ENCODE results near the gene TMEM258.

TMEM258 gene

DNA sequence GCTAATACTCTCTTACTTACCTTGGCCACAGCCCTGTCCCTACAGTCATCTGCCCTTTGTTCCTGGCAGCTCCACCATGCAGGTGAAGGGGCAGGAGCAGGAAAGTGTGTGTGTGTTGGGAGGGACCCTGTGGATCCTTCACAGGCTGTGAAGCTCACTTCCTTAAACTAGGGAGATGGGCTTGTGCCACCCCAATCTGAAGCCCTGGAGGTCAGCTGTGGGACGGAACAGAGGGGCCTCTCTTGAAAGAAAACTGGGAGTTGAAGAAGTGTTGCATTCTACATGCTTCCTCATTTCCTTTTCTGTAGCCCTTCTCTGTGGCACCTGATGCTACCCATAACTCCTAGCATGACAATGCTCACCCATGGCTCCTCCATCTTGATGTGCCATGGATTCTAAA, 12.7 kb upstream of the TMEM258 start:
- no peak for ATAC-seq
- no peak for TF ChIP-seq ZFP30 (CRISPR knock-in tag; IDR thresholded peaks at IDR 0.05)
- no peak for TF ChIP-seq PPARA (CRISPR knock-in tag; IDR thresholded peaks at IDR 0.05; ENCODE audit: borderline replicate concordance)
- TF ChIP-seq CSDC2 (CRISPR knock-in tag; IDR thresholded peaks at IDR 0.05): no peak
- TF ChIP-seq TOX (CRISPR knock-in tag; IDR thresholded peaks at IDR 0.05; ENCODE audit: borderline replicate concordance): no peak
- TF ChIP-seq ARNTL (CRISPR knock-in tag; IDR thresholded peaks at IDR 0.05; ENCODE audit: borderline replicate concordance, low read depth): no peak
- no peak for TF ChIP-seq ZNF8 (CRISPR knock-in tag; IDR thresholded peaks at IDR 0.05)
- TF ChIP-seq, protein P1, sequence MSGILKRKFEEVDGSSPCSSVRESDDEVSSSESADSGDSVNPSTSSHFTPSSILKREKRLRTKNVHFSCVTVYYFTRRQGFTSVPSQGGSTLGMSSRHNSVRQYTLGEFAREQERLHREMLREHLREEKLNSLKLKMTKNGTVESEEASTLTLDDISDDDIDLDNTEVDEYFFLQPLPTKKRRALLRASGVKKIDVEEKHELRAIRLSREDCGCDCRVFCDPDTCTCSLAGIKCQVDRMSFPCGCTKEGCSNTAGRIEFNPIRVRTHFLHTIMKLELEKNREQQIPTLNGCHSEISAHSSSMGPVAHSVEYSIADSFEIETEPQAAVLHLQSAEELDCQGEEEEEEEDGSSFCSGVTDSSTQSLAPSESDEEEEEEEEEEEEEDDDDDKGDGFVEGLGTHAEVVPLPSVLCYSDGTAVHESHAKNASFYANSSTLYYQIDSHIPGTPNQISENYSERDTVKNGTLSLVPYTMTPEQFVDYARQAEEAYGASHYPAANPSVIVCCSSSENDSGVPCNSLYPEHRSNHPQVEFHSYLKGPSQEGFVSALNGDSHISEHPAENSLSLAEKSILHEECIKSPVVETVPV (CRISPR knock-in tag; IDR thresholded peaks at IDR 0.05): no peak
- TF ChIP-seq SNAI2 (CRISPR knock-in tag; IDR thresholded peaks at IDR 0.05): no peak
- no peak for TF ChIP-seq OSR1 (CRISPR knock-in tag; IDR thresholded peaks at IDR 0.05)
- TF ChIP-seq TCF4 (CRISPR knock-in tag; IDR thresholded peaks at IDR 0.05; ENCODE audit: borderline replicate concordance): no peak
- no peak for TF ChIP-seq ZC3H10 (CRISPR knock-in tag; IDR thresholded peaks at IDR 0.05)
- TF ChIP-seq ESRRG (CRISPR knock-in tag; IDR thresholded peaks at IDR 0.05): no peak
- TF ChIP-seq, protein P2, sequence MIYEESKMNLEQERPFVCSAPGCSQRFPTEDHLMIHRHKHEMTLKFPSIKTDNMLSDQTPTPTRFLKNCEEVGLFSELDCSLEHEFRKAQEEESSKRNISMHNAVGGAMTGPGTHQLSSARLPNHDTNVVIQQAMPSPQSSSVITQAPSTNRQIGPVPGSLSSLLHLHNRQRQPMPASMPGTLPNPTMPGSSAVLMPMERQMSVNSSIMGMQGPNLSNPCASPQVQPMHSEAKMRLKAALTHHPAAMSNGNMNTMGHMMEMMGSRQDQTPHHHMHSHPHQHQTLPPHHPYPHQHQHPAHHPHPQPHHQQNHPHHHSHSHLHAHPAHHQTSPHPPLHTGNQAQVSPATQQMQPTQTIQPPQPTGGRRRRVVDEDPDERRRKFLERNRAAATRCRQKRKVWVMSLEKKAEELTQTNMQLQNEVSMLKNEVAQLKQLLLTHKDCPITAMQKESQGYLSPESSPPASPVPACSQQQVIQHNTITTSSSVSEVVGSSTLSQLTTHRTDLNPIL (CRISPR knock-in tag; IDR thresholded peaks at IDR 0.05; ENCODE audit: low read depth): no peak

DNA sequence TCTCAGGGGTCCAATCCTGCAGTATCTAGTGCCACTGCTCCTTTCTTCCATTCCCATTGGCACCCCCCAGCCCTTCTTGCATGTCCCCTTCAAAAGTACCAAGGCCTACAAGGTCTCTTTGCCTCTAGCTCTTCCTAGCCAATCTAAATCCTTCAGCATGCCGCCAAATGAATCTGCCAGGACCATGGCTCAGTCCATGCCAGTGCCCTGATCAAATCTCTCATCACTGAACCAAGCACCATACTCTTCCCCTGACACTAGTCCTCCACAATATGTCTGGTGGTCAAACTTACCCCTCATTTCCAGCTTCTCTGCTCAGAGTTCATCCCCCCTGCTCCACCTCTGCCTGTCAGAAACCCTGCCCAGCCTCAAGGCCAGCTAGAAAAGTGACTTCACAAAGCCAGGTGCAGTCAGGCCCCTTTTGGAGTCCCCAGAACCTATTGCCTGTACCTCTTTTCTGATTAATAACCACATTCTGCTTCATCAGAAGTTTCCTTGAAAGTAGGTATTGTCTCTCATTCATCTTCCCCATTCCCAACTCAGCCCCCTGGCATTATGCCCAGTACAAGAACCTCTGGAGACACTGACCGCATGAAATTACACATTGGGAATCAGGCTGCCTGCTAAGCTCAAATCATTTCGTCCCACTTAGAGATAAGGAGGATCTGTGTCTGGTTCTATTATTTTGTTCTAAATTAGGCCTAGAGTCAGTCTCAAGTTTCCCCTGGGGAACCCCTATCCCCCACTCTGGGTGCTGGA, 11.7 kb upstream of the TMEM258 start:
- no peak for ATAC-seq
- TF ChIP-seq, protein P2 (CRISPR knock-in tag; IDR thresholded peaks at IDR 0.05; ENCODE audit: low read depth): no peak
- TF ChIP-seq ZC3H10 (CRISPR knock-in tag; IDR thresholded peaks at IDR 0.05): no peak

DNA sequence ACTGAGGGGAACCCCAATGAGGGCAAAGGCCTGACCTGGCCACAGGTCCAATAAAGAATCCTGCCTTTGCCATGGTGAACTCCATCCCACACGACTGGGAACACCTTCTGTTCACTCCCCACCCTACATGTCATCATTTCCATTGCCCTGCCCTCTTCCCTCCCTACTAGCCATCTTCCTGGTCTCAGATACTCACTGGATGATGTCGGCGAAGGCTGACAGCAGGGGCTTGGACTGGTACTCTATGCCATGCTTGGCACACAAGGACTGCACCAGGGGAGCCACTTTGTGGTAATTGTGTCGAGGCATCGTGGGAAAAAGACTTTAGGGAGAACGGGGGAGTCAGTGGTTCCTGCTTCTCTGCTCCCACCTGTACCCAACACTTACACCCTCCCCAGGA, 10.2 kb upstream of the TMEM258 start:
- no peak for ATAC-seq
- TF ChIP-seq, protein P3, sequence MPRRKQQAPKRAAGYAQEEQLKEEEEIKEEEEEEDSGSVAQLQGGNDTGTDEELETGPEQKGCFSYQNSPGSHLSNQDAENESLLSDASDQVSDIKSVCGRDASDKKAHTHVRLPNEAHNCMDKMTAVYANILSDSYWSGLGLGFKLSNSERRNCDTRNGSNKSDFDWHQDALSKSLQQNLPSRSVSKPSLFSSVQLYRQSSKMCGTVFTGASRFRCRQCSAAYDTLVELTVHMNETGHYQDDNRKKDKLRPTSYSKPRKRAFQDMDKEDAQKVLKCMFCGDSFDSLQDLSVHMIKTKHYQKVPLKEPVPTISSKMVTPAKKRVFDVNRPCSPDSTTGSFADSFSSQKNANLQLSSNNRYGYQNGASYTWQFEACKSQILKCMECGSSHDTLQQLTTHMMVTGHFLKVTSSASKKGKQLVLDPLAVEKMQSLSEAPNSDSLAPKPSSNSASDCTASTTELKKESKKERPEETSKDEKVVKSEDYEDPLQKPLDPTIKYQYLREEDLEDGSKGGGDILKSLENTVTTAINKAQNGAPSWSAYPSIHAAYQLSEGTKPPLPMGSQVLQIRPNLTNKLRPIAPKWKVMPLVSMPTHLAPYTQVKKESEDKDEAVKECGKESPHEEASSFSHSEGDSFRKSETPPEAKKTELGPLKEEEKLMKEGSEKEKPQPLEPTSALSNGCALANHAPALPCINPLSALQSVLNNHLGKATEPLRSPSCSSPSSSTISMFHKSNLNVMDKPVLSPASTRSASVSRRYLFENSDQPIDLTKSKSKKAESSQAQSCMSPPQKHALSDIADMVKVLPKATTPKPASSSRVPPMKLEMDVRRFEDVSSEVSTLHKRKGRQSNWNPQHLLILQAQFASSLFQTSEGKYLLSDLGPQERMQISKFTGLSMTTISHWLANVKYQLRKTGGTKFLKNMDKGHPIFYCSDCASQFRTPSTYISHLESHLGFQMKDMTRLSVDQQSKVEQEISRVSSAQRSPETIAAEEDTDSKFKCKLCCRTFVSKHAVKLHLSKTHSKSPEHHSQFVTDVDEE (CRISPR knock-in tag; IDR thresholded peaks at IDR 0.05): no peak
- TF ChIP-seq ZNF565 (CRISPR knock-in tag; conservative IDR thresholded peaks at IDR 0.05; ENCODE audit: low read depth): no peak

DNA sequence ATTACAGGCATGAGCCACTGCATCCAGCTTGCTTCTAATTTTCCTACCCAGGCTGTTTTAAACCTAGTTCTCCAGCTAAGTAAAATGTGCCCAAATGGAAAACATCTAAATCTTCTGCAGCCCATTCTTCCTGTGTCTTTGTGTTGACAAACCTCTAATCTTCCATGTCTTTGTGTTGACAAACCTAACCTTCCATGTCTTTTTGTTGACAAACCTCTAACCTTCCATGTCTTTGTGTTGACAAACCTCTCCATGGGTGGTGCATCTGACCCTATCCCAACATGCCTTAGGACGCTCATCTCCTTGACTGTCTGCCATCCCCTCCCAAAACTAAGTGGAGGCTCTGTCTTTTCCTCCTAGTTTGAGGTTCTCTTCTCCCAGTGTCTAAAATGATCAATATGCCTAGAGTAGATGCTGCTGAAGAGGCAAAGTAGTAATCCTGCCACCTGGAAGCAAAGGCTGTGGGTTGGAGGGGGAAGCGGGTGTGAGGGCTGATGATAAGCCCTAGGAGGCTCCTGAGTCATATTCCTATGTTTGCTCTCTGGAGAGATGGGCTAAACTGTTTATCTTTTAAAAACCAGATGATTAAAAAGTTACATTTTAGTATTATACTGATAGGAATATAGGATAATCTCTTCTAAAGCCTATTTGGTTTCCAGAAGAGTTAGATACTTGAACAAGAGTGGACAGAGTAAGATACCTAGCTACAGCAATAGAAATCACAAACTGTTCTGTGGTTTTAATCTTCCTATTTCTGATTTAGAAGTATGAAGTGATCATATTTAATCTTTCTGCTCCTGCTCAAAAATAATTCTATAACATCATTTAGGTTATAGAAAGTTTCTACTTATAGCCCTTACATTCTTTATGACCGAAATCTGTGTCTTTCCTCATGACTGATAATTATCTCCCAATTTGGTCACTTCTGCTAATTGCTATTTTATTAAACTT, 8.2 kb upstream of the TMEM258 start:
- ATAC-seq: no peak
- no peak for TF ChIP-seq ZNF70 (CRISPR knock-in tag; IDR thresholded peaks at IDR 0.05)
- no peak for TF ChIP-seq SNAI2 (CRISPR knock-in tag; IDR thresholded peaks at IDR 0.05)
- TF ChIP-seq ARNTL (CRISPR knock-in tag; IDR thresholded peaks at IDR 0.05; ENCODE audit: borderline replicate concordance, low read depth): no peak
- no peak for TF ChIP-seq RARB (CRISPR knock-in tag; IDR thresholded peaks at IDR 0.05)
- TF ChIP-seq ISL1 (CRISPR knock-in tag; IDR thresholded peaks at IDR 0.05): no peak
- no peak for TF ChIP-seq ZFP30 (CRISPR knock-in tag; IDR thresholded peaks at IDR 0.05)
- no peak for TF ChIP-seq ESRRG (CRISPR knock-in tag; IDR thresholded peaks at IDR 0.05)
- TF ChIP-seq, protein P3 (CRISPR knock-in tag; IDR thresholded peaks at IDR 0.05): no peak
- TF ChIP-seq TOX (CRISPR knock-in tag; IDR thresholded peaks at IDR 0.05; ENCODE audit: borderline replicate concordance): no peak
